HEK293 (cell line): ENCODE measurements around the gene LPP.

Experiments
- CTCF ChIA-PET: fragments of 350-600 bp; formaldehyde crosslinking; extraction: SDS; loops from one replicate; lab custom pipeline; 2021; ENCODE audit warnings: antibody characterized with exemption; lab: Yijun Ruan, JAX
- POLR2A ChIA-PET: fragments of 300-600 bp; formaldehyde crosslinking; extraction: SDS; loops from one replicate; lab custom pipeline; 2020; ENCODE audit warnings: antibody characterized with exemption, inconsistent platforms; lab: Yijun Ruan, JAX
- H3K27ac ChIP-seq: fragments of 200-500 bp; sonication (Bioruptor generic); 2 replicates; pipeline ENCODE4 v1.5.1; 2014; ENCODE audit warnings: low read depth, low read length, control low read depth, inconsistent platforms; ENCODE audit errors: extremely low read depth
- H3K36me3 ChIP-seq, 2 experiments: fragments of 200-500 bp in 1 of 2; sonication (Bioruptor generic) in 1 of 2; 1 replicate in 1 of 2; 2 replicates in 1 of 2; pipeline ENCODE4 v1.5.1; 2014 to 2017; ENCODE audit warnings: inconsistent platforms in 2 of 2, low read length in 2 of 2; ENCODE audit not compliant: control insufficient read depth in 2 of 2, insufficient read depth in 1 of 2
- H3K4me1 ChIP-seq: fragments of 200-500 bp; sonication (Bioruptor generic); 2 replicates; pipeline ENCODE4 v1.5.1; 2014; ENCODE audit warnings: mild to moderate bottlenecking, low read length, inconsistent platforms; ENCODE audit not compliant: control insufficient read depth, insufficient read depth
- H3K4me3 ChIP-seq: 2 replicates; pipeline ENCODE4 v1.5.1; 2011; ENCODE audit warnings: low read depth, mild to moderate bottlenecking, control low read depth, low read length, moderate library complexity
- H3K9me3 ChIP-seq: fragments of 200-500 bp; sonication (Bioruptor generic); 2 replicates; pipeline ENCODE4 v1.5.1; 2014; ENCODE audit warnings: low read depth, low read length, inconsistent platforms; ENCODE audit not compliant: control insufficient read depth, insufficient read depth
- ATF2 ChIP-seq: fragments of 450-650 bp; formaldehyde crosslinking; IDR thresholded peaks from 2 replicates; pipeline ENCODE4 v1.5.1; 2016; ENCODE audit warnings: missing biosample characterization, missing genetic modification characterization, low read depth
- GLIS2 ChIP-seq: fragments of 450-650 bp; formaldehyde crosslinking; IDR thresholded peaks from 2 replicates; pipeline ENCODE4 v1.5.1; 2016; ENCODE audit warnings: missing biosample characterization, missing genetic modification characterization
- MZF1 ChIP-seq: fragments of 450-650 bp; formaldehyde crosslinking; IDR thresholded peaks from 2 replicates; pipeline ENCODE4 v1.5.1; 2017; ENCODE audit warnings: missing biosample characterization, missing genetic modification characterization, borderline replicate concordance
- PRDM1 ChIP-seq: fragments of 450-650 bp; formaldehyde crosslinking; IDR thresholded peaks from 2 replicates; pipeline ENCODE4; 2016; ENCODE audit warnings: missing biosample characterization, missing genetic modification characterization
- PRDM4 ChIP-seq: fragments of 450-650 bp; formaldehyde crosslinking; IDR thresholded peaks from 2 replicates; pipeline ENCODE4 v1.5.1; 2017; ENCODE audit warnings: missing biosample characterization, missing genetic modification characterization
- ZFP41 ChIP-seq: fragments of 450-650 bp; formaldehyde crosslinking; IDR thresholded peaks from 2 replicates; pipeline ENCODE4 v1.5.1; 2016; ENCODE audit warnings: missing biosample characterization, missing genetic modification characterization, borderline replicate concordance
- ZNF16 ChIP-seq: fragments of 450-650 bp; formaldehyde crosslinking; IDR thresholded peaks from 2 replicates; pipeline ENCODE4 v1.5.1; 2016; ENCODE audit warnings: low read depth, missing biosample characterization, missing genetic modification characterization
- ZNF26 ChIP-seq: fragments of 450-650 bp; formaldehyde crosslinking; IDR thresholded peaks from 2 replicates; pipeline ENCODE4 v1.5.1; 2016; ENCODE audit warnings: missing biosample characterization, missing genetic modification characterization
- ZNF311 ChIP-seq: fragments of 450-650 bp; formaldehyde crosslinking; IDR thresholded peaks from 2 replicates; pipeline ENCODE4 v1.5.1; 2017; ENCODE audit warnings: missing biosample characterization, missing genetic modification characterization, borderline replicate concordance
- ZNF37A ChIP-seq: fragments of 450-650 bp; IDR thresholded peaks from 2 replicates; pipeline ENCODE4 v1.5.1; 2018; ENCODE audit warnings: missing biosample characterization, missing genetic modification characterization
- ZNF426 ChIP-seq: fragments of 450-650 bp; formaldehyde crosslinking; IDR thresholded peaks from 2 replicates; pipeline ENCODE4 v1.5.1; 2017; ENCODE audit warnings: missing biosample characterization, missing genetic modification characterization, mild to moderate bottlenecking, inconsistent platforms, moderate library complexity
- ZNF449 ChIP-seq: fragments of 450-650 bp; formaldehyde crosslinking; IDR thresholded peaks from 2 replicates; pipeline ENCODE4 v1.5.1; 2017; ENCODE audit warnings: missing biosample characterization, mild to moderate bottlenecking, missing genetic modification characterization, moderate library complexity
- ZNF658 ChIP-seq: fragments of 450-650 bp; formaldehyde crosslinking; IDR thresholded peaks from 2 replicates; pipeline ENCODE4; 2016; ENCODE audit warnings: missing biosample characterization, missing genetic modification characterization
- ZNF785 ChIP-seq: fragments of 450-650 bp; formaldehyde crosslinking; IDR thresholded peaks from 2 replicates; pipeline ENCODE4 v1.5.1; 2016; ENCODE audit warnings: missing biosample characterization, missing genetic modification characterization

Gene LPP

GRCh38 chr3:188339410-188340295 lies 185.7 kb downstream of the LPP start:
- Histone ChIP-seq H3K9me3 (no peaks in the 10 kb centered on the region), H3K36me3 (no peaks in the 10 kb centered on the region), H3K4me1 (no peaks in the 10 kb centered on the region), H3K4me3 (no peak overlapping the region), H3K27ac (no peak overlapping the region)
- TF ChIP-seq GLIS2 (tag by site-specific recombination) (no peak), ZNF16 (no peak), PRDM1 (peak; percentile 57; the same call in 1 of the 2 replicates)
- CTCF ChIA-PET, result no interaction called here
- POLR2A ChIA-PET, result no interaction called here

- no peaks in the 10 kb centered on the region; the same call in 1 of the 2 replicates for H3K4me1 ChIP-seq
- no peaks in the 10 kb centered on the region for H3K9me3 ChIP-seq
- no peaks in the 10 kb centered on the region for H3K36me3 ChIP-seq
- POLR2A ChIA-PET, result no interaction called here
- no peak for TF ChIP-seq MZF1
- no peak for TF ChIP-seq ZNF426 (tag by site-specific recombination)
- TF ChIP-seq ZNF37A (tag by site-specific recombination), result no peak
- TF ChIP-seq ZNF658 (tag by site-specific recombination), result no peak
- TF ChIP-seq ZNF311 (tag by site-specific recombination), result no peak
- TF ChIP-seq ZFP41 (tag by site-specific recombination), result no peak
- TF ChIP-seq ZNF26, result no peak
- no peak for TF ChIP-seq PRDM4 (tag by site-specific recombination)
- TF ChIP-seq ATF2 (tag by site-specific recombination), result no peak
- no peak for TF ChIP-seq ZNF785 (tag by site-specific recombination)
- no peak for TF ChIP-seq ZNF449 (tag by site-specific recombination)
- CTCF ChIA-PET, result no interaction called here
- H3K4me3 ChIP-seq, result no peak overlapping the region
- H3K27ac ChIP-seq, result no peak overlapping the region
Observed at GRCh38 chr3:188341501-188341900, 187.5 kb downstream of the LPP start.
